Progenitor cell of endocrine pancreas (in vitro differentiated cells): ENCODE measurements around the gene MEGF6. TPM values are rescaled to one million over a fixed set of nuclear protein-coding genes. Genes with fewer than 3 reads are reported as not detected.

Experiments used
- DNase-seq: peaks from one replicate; pipeline ENCODE4 v3.0.0; 2021; ENCODE audit warnings: low spot score; ENCODE audit not compliant: unreplicated experiment
- H3K27ac Mint-ChIP-seq: 2 replicates; pipeline ENCODE4 v1.8.0; 2021; ENCODE audit warnings: mild to moderate bottlenecking, moderate library complexity, mixed read lengths
- H3K27me3 Mint-ChIP-seq: 2 replicates; pipeline ENCODE4 v1.8.0; 2021; ENCODE audit warnings: mixed read lengths
- H3K36me3 Mint-ChIP-seq: 2 replicates; pipeline ENCODE4 v1.8.0; 2022; ENCODE audit warnings: mixed read lengths; ENCODE audit not compliant: insufficient read depth
- H3K4me1 Mint-ChIP-seq: 2 replicates; pipeline ENCODE4 v1.8.0; 2021; ENCODE audit warnings: low read depth, mixed read lengths
- H3K4me3 Mint-ChIP-seq: 2 replicates; pipeline ENCODE4 v1.8.0; 2021; ENCODE audit warnings: low read depth, mild to moderate bottlenecking, moderate library complexity, mixed read lengths
- H3K9me3 Mint-ChIP-seq: 2 replicates; pipeline ENCODE4 v1.8.0; 2021; ENCODE audit warnings: low read depth, mixed read lengths
- total RNA-seq: library from RNA; stranded (reverse); gene quantifications from 2 replicates; pipeline ENCODE4 v1.2.1, GENCODE V29; 2021
- TF ChIP-seq, protein P1 (sequence below): fragments of 200-600 bp; sonication (generic); IDR thresholded peaks from one replicate; pipeline ENCODE4 v1.5.0; 2021; ENCODE audit warnings: antibody characterized with exemption, mild to moderate bottlenecking; ENCODE audit not compliant: unreplicated experiment

The MEGF6 gene
- total RNA-seq, 1 donor from 2014 or later = 83.8 TPM

DNA sequence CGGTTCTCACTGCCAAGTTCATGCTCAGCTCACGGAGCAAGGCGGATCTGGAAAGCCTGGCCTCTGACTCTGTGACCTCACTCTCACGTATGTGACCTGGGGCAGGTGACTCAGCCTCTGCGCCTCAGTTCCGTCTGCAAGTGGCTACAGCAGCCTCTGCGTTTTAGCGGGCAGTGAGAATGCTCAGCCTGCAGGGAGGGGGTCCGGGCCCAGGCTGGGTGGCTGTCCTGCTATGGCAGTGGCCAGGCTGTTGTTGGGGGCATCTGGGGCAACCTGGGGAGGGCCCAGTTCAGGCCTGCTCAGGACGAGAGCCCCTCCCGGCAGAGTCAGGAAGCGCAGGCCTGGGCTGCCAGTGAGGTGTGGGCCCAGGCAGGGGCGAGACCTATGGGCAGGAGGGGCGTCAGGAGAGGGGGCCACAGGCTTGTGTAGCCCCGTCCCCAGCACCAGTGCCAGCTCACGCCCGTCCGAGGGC lies 128.9 kb downstream of the MEGF6 start:
- H3K4me1 Mint-ChIP-seq = peaks cover 1% of the 10 kb centered on the region
- no peak overlapping the region for H3K27ac Mint-ChIP-seq
- TF ChIP-seq, protein P1, sequence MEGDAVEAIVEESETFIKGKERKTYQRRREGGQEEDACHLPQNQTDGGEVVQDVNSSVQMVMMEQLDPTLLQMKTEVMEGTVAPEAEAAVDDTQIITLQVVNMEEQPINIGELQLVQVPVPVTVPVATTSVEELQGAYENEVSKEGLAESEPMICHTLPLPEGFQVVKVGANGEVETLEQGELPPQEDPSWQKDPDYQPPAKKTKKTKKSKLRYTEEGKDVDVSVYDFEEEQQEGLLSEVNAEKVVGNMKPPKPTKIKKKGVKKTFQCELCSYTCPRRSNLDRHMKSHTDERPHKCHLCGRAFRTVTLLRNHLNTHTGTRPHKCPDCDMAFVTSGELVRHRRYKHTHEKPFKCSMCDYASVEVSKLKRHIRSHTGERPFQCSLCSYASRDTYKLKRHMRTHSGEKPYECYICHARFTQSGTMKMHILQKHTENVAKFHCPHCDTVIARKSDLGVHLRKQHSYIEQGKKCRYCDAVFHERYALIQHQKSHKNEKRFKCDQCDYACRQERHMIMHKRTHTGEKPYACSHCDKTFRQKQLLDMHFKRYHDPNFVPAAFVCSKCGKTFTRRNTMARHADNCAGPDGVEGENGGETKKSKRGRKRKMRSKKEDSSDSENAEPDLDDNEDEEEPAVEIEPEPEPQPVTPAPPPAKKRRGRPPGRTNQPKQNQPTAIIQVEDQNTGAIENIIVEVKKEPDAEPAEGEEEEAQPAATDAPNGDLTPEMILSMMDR = no peak
- no peak overlapping the region for H3K4me3 Mint-ChIP-seq
- H3K9me3 Mint-ChIP-seq = peaks cover 3% of the 10 kb centered on the region
- no peak for DNase-seq
- no peaks in the 10 kb centered on the region for H3K27me3 Mint-ChIP-seq
- peaks cover 9% of the 10 kb centered on the region for H3K36me3 Mint-ChIP-seq

DNA sequence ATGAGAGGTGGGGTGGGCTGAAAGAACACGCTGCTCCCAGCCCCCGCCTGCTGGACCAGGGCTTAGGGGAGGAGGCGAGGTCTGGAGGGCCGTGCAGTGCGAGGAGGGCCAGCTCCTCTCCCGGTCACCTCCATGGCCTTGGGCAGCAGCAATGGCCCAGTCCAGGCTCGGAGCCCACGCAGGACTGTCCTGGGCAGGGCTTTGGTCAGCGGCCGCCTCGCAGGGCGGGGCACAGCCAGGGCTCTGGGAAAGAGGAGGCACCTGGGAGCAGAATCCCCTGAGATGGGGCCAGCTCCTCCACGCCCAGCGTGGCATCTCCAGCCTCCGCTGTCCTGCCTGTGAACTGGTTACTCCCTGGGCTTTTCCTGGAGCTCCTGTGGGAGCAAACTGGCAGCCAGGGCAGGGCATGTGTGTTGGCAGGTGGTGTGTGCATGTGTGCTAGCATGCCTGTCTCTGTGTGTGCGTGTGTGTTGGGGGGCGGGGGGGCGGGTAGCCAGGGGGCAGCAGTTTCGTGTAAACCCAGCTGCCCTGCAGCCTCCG lies 129.4 kb downstream of the MEGF6 start:
- TF ChIP-seq, protein P1 = no peak
- DNase-seq = no peak
- H3K4me1 Mint-ChIP-seq = peaks cover 1% of the 10 kb centered on the region
- H3K4me3 Mint-ChIP-seq = no peak overlapping the region
- H3K27me3 Mint-ChIP-seq = no peaks in the 10 kb centered on the region
- peaks cover 8% of the 10 kb centered on the region for H3K36me3 Mint-ChIP-seq
- peaks cover 3% of the 10 kb centered on the region for H3K9me3 Mint-ChIP-seq
- H3K27ac Mint-ChIP-seq = no peak overlapping the region

DNA sequence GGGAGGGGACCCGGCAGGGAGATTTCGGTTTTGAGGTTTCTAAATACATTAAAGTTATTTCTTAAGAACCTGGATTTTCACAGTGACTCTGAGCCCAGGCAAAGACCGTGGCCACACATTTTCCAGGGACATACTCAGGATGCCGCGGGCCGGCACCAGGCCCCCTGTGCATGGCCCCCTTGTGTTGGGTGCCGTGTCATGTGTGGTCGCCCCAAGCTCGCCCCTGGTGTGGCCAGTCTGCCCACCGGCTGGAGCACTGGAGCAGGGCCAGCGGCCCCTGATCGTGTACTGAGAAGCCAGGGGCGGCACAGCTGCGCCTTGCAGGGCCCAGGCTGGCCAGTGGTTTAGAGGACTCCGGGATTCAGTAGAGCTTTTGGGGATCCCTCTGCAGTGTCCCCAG lies 130.3 kb downstream of the MEGF6 start:
- TF ChIP-seq, protein P1 = no peak

DNA sequence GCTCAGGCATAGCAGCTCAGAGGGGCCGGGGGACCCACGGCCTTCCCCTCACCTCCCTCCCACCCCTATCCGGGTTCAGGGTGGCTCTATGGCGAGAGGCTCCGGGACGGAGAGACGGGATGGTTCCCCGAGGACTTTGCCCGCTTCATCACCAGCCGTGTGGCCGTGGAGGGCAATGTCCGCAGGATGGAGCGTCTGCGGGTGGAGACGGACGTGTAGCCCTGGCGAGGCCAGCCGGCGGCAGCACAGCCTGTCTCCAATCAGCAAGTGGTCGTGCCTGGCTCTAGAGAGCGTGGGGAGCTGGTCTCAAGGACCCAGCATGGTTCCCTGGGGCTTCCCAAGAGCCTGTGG lies 131.0 kb downstream of the MEGF6 start:
- H3K36me3 Mint-ChIP-seq = peaks cover 4% of the 10 kb centered on the region
- peaks cover 3% of the 10 kb centered on the region for H3K9me3 Mint-ChIP-seq
- peaks cover 1% of the 10 kb centered on the region for H3K4me1 Mint-ChIP-seq
- H3K27ac Mint-ChIP-seq = no peak overlapping the region
- DNase-seq = no peak
- no peak overlapping the region for H3K4me3 Mint-ChIP-seq
- TF ChIP-seq, protein P1 = no peak
- H3K27me3 Mint-ChIP-seq = no peaks in the 10 kb centered on the region

More for the DNA sequence above, 130.3 kb downstream of the MEGF6 start:
- peaks cover 6% of the 10 kb centered on the region for H3K36me3 Mint-ChIP-seq
- no peaks in the 10 kb centered on the region for H3K27me3 Mint-ChIP-seq
- H3K4me1 Mint-ChIP-seq = peaks cover 1% of the 10 kb centered on the region
- H3K9me3 Mint-ChIP-seq = peaks cover 3% of the 10 kb centered on the region
- H3K4me3 Mint-ChIP-seq = no peak overlapping the region
- DNase-seq = no peak
- H3K27ac Mint-ChIP-seq = no peak overlapping the region

DNA sequence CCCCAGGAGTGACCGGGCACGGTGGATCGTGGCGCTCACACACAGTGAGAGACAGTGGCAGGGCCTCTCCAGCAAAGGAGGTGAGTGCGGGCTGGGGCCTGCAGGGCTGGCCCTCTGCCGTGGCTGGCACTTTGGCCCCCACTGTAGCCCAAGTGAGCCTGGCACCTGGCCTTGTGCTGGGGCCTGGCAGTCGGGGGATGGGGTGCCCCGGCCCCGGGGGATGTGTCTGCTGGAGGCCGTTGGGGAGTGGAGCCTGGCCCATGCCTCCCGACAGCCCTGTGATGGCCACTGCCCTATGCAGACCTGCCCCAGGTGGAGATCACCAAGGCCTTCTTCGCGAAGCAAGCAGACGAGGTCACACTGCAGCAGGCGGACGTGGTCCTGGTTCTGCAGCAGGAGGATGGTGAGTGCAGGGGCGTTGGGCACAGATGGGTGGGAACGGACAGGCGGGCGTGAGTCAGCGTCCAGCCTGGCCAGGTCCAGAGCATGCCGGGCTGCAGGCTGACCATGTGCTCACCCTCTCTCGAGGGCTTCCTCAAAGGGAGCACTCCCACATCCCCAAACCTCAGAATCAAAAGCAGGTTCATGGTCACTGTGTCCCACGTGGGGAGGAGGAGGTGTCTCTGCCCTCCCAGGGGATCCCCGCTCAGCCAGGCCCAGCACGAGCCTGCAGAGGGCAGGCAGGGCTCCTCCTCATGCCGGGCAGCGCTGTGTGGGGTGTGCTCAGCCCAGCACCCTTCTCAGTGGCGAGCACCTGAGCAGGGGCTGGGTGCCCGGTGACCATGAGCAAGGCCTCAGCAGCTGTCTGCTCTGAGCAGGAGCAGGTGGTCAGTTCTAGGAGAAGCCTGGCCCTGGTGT lies 131.6 kb downstream of the MEGF6 start:
- Mint-ChIP-seq H3K27me3 (no peaks in the 10 kb centered on the region), H3K4me1 (peaks cover 1% of the 10 kb centered on the region), H3K36me3 (peaks cover 1% of the 10 kb centered on the region), H3K27ac (no peak overlapping the region), H3K4me3 (no peak overlapping the region), H3K9me3 (no peaks in the 10 kb centered on the region)
- no peak for DNase-seq
- TF ChIP-seq, protein P1 = no peak
